Activated T-helper 1 cell treated with anti-CD3 and anti-CD28 coated beads, Interleukin-2, amount 50 U/mL, for 16 hours (primary cell): ENCODE data around the gene FBLIM1.

Experiments
- DNase-seq, 2 donors: peaks; one replicate each; pipeline ENCODE4 v3.0.0-alpha.2; 2020; ENCODE audit warnings: low read depth in 1 of 2, low spot score in 1 of 2

FBLIM1 gene

GRCh38 chr1:15758343-15758931 lies at the start of gene FBLIM1:
Gene FBLIM1 (plus strand): TSS chr1:15758795. CDS start chr1:15764984, 6,189 bp downstream.
- DNase-seq = no peak

GRCh38 chr1:15709226-15709625 lies 49.4 kb upstream of the FBLIM1 start:
- DNase-seq = no peak

DNA sequence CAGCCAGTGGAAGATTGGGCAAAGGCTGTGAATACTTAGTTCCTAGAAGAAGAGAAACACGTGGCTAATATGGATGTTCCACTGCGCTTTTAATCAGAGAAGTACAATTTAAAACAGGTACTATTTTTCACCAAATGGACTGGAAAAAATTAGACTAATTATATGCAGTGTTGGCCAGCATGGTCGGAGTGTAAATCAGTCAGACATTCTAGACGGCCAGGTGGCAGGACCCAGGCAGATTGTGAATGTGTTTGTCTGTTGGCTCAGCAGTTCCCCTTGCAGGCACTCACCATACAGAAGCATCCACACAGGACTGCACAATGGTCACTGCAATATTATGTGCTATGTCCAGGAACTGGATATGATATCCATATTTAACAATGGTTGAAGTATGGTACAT lies 46.4 kb upstream of the FBLIM1 start:
- no peak for DNase-seq

DNA sequence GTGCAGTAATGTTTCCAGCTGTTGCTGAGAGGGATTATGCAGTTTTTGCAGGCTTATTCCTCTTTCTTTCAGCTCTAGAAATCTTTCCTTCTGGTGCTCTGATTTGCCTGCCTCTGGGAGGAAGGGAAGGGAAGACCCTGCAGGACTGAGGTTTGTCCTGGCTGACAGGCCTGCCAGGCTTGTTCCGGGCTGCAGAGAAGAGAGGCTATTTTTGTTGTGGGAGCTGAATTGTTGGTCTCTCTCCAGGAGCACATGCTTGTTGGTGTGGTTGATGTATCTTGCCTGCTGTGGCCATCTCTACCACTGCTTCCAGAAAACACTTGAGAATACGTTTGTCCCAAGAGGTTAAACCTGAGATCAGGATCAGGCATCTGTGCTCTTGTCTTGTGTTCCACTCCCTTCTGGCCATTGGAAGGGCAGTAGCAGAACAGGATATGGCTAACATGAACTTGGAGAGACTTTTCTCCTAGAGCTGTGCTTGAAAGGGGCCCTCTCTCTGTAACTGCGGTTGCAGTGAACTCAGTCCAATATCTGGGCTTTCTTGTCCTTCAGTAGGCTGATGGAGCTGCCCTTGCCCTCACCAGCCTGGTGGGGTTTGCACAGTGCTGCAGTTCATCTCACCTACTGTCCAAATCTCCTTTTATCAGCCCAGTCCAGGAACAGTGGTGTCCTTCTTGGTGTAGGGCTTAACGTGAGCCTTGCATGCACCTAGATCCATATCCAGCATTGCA lies 44.0 kb upstream of the FBLIM1 start:
- no peak for DNase-seq

- DNase-seq = no peak
Observed at GRCh38 chr1:15717418-15718125, 41.0 kb upstream of the FBLIM1 start.

DNA sequence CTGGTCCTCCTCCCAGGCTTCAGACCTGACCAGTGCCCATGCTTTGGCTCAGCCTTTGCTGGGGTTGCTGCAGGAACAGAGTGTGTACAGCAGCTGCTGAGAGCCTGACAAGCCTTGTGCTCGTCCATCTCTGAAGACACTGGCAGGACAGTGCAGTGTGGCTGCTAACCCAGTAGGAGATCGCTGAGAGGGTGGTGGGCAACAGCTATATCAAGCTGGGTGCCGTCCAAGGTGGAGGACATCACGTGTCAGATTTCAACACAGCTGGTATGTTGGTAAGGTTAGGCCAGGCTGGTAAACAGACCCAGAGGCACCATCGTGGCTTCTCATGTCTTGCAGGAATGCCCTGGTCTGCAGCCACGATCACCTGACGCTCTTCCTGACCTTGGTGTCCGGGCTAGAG lies 40.4 kb upstream of the FBLIM1 start:
- DNase-seq = no peak

DNA sequence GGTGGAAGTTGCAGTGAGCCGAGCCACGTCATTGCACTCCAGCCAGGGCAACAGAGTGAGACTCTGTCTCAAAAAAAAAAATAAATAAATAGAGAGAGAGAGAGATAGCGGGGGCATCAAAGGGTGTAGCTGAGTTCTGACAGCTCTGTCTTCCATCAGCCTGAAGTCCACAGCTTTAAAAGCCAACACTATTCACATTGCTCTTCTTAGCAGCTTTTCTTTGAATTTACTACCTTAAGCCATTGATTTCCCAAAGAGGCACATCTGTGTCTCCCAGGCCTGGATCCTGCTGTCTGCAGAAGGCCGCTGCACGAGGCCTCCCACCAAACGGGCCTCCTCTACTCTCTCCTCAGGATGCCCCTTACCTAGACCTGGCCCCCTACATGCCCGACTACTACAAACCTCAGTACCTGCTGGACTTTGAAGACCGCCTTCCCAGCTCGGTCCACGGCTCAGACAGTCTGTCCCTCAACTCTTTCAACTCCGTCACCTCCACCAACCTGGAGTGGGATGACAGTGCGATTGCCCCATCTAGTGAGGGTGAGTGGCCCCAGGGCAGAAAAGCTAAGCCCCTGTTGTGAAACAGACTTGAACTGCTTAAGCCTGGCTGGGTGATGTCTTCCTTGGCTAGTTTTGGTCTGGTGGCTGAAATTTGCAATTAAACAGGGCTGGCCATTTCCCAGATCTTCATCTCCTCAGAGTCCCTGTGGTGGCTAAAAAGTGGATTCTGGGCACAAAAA lies 39.0 kb upstream of the FBLIM1 start:
- no peak for DNase-seq

- DNase-seq = no peak
Observed at GRCh38 chr1:15720861-15721260, 37.7 kb upstream of the FBLIM1 start.

DNA sequence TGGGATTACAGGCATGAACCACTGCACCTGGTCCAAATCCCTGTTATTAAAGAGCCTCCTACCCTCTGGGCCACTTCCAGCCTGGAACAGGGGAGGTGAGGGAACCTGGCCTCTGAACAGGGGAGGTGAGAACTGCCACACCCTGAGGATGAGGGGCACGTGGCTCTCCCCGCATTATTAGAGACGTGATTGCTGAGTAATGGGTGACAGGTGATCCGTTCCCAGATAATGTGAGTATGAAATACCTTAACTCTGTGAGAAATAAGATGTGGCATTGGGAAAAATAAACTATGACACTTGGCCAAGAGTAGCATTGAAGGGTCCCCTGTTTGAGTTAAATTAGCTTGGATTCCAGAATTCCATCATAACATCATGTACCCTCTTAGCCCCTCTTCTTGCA lies 36.2 kb upstream of the FBLIM1 start:
- DNase-seq = no peak

DNA sequence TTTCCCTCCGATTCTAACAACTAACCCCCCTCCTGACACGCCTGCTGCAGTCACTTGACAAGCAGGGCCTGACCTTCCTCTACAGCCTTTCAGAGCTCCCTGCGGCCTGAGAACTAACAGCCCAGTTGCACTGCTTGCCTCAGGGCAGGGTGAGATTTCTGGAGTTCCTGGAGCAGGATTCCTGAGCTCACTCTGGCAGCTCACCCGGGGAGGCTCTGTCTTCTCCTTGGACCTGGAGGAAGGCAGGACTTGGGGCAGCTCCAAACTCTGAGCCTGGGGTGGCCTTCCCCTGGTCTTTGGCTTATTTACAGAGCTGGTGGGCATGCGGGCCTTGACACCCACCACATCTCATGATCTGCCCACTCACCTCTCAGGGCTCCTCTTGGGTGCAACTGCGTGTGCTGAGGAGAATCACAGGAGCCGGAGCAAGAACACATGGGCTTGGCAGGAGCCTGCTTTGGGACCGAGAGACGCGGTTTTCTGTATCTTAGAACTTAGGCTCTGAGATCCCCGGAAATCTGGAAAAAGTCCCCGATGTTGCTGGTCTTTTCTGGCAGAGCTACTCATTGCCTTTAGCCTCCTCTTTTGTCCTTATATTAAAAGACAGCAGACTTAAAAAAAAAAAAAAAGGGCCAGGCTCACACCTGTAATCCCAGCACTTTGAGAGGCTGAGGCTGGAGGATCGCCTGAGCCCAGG lies 35.6 kb upstream of the FBLIM1 start:
- no peak for DNase-seq

DNA sequence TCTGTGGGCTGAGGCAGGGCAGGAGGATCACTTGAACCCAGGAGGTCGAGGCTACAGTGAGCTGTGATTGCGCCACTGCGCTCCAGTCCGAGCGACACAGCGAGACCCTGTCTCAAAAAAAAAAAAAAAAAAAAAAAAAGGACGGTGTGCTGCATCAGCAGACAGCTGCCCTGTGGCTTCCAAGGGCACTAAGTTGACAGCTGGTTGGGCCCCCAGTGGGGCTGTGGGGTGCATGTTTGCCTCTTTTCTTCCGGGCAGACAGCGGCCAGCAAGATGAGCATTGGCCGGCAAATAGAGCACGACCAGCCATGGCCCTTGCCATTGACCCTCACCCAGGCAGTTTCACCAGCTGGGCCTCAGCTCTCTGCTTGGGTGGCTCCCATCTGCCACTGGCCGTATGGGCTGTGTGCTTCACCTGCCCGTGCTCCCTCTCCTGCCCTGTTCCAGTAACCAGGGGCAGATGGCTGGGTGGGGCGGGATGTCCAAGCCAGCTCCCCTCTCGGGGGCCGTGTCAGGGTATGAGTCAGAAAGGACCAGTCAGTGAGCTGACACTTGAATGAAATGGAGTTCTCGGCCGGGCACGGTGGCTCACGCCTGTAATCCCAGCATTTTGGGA lies 34.9 kb upstream of the FBLIM1 start:
- DNase-seq = no peak

- DNase-seq = no peak
Observed at GRCh38 chr1:15724949-15725880, 33.4 kb upstream of the FBLIM1 start.

- DNase-seq = no peak
Observed at GRCh38 chr1:15726508-15726907, 32.1 kb upstream of the FBLIM1 start.

DNA sequence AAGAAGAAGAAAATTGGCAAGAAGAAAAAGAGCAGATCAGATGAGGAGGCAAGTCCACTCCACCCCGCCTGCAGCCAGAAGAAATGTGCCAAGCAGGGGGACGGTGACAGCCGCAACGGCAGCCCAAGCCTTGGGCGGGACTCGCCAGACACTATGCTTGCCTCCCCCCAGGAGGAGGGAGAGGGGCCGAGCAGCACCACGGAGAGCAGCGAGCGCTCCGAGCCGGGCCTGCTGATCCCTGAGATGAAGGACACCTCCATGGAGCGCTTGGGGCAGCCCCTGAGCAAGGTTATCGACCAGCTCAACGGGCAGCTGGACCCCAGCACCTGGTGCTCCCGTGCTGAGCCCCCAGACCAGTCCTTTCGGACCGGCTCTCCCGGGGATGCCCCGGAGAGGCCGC lies 31.6 kb upstream of the FBLIM1 start:
- DNase-seq = no peak

- DNase-seq = no peak
Observed at GRCh38 chr1:15727424-15727823, 31.2 kb upstream of the FBLIM1 start.

- no peak for DNase-seq
Observed at GRCh38 chr1:15727866-15728534, 30.6 kb upstream of the FBLIM1 start.

GRCh38 chr1:15728937-15729657 lies 29.5 kb upstream of the FBLIM1 start:
- DNase-seq = no peak

- no peak for DNase-seq
Observed at GRCh38 chr1:15730423-15730822, 28.2 kb upstream of the FBLIM1 start.
